NCI-H510A treated with DMSO at 0.1 percent for 48 hours (cell line): ENCODE results near the gene RNF123.
"Not testable (repeated sequence)": the region's sequence is repeated elsewhere in the genome, so short reads cannot be mapped to it uniquely, and the experiment has no call there.

Source experiments
- DNase-seq: peaks from one replicate; lab custom pipeline; 2025; lab: John Stamatoyannopoulos, UW

RNF123 gene

GRCh38 chr3:49720855-49721595 lies 31.7 kb downstream of the RNF123 start:
- no peak for DNase-seq

- no peak for DNase-seq
These were observed 32.2 kb downstream of the RNF123 start for GRCh38 chr3:49721596-49721895.

DNA sequence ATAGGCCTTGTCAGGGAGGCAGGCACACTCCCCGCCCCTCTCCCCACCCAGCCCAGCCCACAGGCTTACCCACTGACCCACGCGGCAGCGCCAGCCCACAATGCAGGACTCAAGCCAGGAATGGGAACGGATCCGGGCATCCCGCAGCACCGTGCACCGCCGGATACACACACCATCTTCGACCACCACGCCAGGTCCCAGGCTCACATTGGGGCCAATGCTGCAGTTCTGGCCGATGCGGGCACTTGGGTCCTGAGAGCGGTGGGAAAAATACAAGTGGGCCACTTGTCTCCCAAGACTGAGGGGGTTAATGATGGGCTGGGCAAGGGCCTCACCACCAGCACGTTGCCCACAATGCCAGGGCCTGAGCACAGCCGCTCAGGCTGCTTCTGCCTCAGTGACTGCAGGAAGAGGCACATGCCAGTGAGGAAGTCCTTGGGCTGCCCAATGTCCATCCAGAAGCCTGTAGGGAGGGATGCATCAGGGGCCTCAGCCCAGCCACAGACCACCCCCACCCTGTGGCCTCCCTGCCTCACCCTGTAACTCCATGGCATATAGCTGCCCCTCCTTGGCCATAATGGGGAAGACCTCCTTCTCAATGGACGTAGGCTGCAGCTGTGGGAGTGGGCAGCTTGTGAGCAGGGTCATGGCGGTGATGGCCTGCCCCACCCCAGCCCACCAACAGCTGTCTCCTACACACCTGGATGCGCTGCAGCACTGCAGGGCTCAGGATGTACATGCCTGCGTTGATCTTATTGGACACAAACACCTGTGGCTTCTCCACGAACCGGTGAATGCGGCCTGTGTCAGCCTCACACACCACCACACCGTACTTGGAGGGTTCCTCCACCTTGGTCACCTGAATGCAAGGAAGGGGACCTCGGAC lies 32.8 kb downstream of the RNF123 start:
- DNase-seq, result no peak

DNA sequence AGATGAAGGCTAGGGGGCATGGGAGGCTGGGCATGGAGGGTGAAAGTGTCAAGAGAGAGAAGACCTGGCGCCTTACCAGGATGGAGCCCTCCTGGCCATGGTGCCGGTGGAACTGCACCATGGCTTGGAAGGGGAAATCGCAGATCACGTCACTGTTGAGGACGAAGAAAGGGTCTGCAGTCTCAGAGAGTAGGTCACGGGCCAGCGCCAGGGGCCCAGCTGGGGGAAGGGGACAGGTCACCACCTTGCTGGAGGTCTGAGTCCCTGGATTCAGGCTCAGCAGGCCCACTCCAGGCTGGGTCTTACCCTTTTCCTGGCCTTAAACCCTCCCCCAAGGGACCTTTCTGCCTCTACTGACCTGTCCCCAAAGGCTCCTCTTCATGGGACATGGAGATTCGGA lies 33.5 kb downstream of the RNF123 start:
- DNase-seq, result no peak

DNA sequence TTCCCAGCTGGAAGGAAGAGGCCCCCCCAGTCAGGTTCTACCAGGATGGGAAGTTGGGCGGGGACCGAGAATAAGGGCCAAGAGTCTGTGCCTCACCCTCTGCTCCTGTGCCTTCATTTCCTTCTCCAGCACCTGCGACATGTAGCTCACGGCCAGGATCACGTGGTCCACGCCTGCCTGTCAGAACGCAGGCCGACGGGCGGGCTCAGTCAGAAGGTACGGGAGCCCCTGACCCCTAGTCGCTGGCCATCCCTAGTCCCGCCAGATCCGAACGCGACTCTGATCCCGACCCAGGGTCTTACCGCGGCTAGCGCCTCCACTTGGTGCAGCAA lies 33.9 kb downstream of the RNF123 start:
- peak; percentile 8 for DNase-seq

DNA sequence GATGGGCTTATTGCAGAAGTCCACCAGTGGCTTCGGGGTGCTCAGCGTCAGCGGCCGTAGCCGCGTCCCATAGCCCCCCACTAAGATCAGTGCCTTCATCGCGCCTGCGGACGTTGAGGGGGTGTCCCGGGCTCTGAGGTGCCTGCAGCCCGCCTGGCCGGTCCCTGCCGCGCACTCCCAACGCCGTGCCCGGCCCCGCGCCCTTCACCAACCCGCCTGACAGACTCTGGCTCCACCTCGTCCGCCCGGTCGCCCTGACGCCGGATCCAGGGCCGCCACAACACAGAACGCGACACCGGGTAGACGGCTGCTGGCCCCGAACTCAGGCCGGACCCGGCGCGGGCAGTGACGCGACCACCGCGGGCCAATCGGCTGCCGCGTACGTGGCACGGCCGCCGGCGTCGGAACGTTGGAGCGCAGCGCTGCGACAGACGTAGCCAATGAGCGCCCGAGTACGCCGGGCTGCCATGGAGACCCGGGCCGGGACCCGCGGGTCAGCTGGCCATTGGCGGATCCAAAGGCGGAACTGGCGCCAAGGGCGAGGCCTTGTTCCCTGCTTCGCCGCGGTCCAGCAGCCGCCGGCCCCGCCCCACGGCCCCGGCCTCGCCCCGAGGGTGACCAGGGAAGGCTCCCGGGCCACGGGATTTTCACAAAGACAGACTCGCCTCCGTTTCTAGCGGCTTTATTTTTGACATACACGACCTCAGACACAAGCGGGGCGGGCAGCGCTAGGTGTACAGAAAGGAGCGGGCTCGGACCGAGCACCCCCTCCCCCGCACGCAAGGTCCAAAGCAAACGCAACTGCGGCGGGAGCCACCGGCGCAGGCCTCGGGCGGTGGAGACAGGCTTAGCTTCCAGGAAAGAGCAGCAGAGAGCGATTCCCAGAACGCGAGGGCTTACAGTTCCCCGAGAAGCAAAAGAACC lies 34.5 kb downstream of the RNF123 start, which contains the start of gene GMPPB:
TSS of gene GMPPB (minus strand) at position 324 of the 924 bp plus-strand sequence. CDS start at position 99, 225 bp downstream.
- DNase-seq, result peak; percentile 69

DNA sequence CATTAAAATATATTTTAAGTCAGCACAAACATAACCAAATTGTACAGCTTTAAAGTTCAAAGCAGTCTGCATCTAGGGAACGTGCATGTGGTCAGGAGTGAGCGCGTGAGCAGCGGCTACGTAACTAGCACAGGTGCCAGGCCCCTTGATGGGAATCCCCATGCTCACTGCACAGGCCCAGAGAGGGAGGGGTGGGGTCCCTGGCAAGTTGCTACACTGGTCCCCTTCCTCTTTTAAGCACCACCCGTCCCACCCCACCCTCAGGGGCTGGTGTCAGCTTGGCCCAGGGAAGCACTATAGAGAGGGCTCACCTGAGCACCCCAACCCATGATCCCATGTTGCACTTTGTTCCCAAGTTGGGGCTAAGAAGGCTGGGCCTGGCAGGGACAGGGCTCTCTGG lies 35.2 kb downstream of the RNF123 start:
- DNase-seq, result no peak

DNA sequence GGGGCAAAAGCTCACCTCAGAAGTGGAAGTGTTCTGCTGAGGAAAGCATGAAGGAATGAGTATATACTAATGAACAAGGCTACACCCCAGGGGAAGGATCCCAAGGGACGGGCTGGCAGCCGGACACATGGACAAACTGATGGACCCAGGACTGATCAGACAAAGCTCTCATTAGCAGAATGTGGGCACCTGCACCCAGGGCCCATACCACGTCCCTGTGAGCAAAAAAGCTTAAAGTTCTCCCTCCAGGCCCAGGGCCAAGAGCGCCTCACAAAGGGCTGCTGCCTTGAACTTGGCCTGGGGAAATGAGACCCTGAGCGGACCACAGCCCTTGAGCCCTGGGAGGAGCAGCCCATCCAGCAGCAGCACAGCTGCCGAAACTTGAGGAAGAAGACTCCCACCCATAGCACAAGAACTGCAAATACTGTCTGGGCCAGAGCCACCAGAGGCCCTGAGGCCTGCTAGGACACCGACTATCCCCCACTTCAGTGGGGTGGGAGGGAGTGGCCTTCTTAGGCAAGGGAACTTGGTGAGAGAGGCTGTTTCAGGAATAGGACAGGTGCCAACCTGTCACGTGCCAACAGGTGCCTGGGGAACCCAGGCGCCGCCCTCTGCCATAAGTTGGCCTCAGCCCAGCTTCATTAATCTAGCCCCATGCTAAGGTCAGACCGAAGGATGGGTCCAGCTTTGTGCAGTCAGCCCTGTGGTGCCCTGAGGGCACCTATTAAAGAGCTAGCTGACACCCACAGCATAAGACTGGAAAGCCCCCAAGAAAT lies 36.7 kb downstream of the RNF123 start:
- no peak for DNase-seq

- DNase-seq, result no peak
These were observed 38.0 kb downstream of the RNF123 start for GRCh38 chr3:49727154-49727923.

DNA sequence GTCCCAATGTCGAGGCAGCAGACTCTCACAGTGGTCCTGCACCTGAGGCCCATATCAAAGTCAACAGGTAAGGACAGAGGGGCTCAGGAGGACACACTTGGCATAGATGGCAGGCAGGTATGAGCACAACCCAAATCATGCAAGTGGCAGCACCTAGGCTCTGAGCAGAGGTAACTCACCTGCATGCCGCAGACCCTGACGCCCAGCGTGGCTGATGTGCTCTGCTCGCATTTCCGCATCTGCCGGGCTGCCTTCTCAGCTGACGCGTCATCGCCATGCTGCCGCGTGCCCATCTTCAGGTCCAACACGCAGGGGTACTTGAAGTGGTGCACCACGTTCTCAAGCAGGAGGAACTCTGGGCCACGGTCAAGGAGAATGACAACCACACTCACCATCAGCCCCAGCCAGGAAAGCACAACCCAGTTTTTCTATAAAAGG lies 38.6 kb downstream of the RNF123 start:
- DNase-seq, result no peak

GRCh38 chr3:49729966-49730609 lies 40.7 kb downstream of the RNF123 start:
- DNase-seq, result no peak

DNA sequence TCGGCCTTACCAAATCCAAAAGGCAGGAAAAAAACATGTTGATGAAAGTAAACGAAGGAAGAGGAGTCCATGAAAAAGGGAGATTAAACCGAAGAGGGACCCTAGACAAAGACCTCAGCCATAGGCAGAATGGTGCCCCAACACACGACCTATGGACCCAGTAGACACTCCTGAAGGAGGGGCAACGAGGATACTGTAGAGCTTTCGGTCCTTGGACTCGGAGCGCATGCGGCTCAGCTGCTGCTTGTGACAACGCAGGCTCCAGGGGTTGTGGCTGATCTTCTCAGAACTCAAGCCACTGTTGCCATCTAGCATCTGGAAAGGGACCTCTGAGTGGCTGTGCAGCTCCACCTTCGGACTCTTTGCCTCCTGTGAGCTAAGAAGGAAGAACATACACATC lies 43.2 kb downstream of the RNF123 start:
- no peak for DNase-seq

- DNase-seq, result no peak
These were observed 44.2 kb downstream of the RNF123 start for GRCh38 chr3:49733551-49733950.

DNA sequence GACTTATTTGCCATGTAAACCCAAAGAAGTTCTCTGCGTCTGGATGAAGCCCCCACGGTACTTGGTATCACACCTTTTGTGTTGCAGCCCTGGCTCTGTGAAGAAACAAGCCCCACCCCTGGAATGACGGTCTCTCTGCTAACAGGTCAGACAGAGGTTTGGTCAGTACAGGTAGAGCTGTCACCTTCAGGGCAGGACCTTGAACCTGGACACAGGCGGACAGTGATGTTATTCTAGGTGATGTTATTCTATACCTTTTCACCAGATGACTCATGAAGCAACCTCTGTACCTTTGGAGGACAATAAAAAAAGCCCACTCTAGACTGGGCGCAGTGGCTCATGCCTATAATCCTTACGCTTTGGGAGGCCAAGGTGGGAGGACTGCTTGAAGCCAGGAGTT lies 45.4 kb downstream of the RNF123 start:
- DNase-seq, result no peak

DNA sequence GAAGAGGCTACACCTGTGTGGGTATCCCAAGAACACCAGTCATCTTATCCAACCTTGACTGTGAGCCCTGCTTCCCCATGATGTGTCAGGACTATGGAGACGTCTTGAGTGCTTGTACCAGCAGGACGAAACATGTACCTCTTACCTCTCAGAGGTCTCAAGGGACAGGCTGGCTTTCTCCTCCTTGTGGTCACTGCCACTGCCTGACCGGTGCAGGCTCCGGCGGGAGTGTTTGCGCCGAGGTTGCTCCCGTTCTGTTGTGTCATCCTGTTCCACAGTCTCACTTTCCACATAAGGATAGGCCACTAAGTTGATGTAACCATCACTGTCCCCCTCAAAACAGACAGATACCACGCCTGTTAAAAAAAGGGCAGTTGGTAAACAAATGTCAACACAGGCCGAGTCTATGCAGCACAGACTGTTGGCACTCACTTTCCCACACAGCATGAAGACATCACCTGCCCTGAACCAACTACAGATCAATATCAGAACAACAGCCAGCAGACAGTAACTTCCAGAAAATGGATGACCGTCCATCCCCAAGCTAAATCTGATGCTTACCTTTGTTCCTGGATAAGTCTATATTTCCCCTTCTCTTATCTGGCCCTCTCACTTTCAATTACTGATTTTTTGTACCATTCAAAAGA lies 48.8 kb downstream of the RNF123 start:
- no peak for DNase-seq

GRCh38 chr3:49740427-49740826 lies 51.1 kb downstream of the RNF123 start:
- DNase-seq, result no peak

- no peak for DNase-seq
These were observed 56.6 kb downstream of the RNF123 start for GRCh38 chr3:49745986-49746385.

DNA sequence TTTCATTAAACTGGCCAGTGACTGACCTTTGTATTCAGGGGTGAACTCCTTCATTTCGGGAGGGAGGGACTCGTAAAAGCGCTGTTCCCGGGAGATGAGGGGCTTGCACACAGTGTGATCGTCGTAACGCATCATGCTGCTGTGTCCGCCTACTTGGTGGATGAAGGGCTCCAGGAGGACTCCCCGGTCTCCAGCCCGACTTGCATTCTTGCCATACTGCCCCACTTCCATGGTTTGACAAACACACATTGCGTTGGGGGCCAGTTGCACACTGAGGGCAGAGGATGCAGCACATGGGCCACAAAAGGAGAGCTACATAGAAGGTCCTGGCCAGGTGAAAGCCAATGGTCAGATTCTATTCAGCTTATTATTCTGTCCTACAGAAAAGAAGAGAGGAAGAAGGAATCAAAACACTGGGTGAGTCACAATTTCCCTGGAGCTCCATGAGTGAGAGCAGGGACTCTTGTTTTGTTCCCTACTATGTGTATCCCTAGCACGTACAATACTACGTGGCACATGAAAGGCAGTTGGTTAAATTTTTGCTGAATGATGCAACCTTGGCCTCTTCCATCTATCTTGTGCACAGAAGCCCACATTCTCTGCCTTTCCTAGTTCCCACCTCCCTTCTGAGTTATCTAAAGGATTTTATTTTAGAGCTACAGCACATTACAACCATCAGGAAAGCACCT lies 58.6 kb downstream of the RNF123 start:
- DNase-seq, result no peak

- DNase-seq, result not testable (repeated sequence)
These were observed 59.5 kb downstream of the RNF123 start for GRCh38 chr3:49748874-49749273.
